Cardiac septum (tissue), 1 donor: Measurements from ENCODE around the gene CHST5. TPM values are rescaled to one million over a fixed set of nuclear protein-coding genes. Genes with fewer than 3 reads are reported as not detected.

Source experiments
- DNase-seq: peaks from one replicate; pipeline ENCODE4 v3.0.0-alpha.2; 2020; ENCODE audit warnings: low spot score
- intact Hi-C: fragments of 100-400 bp; cut with DNase I; formaldehyde crosslinking; loops from one replicate; pipeline ENCODE4 v1.14.0; 2022
- long read RNA-seq: library from polyadenylated mRNA; unstranded; transcript quantifications from one replicate; pipeline ENCODE4 v2.0.0, GENCODE V29; 2021
- total RNA-seq: library from RNA; stranded (reverse); fragmentation: NEBNext Ultra II Directional; extraction: Animal tissue kit (Norgen Biotek cat#: 25700); gene quantifications from one replicate; pipeline ENCODE4 v1.2.1, GENCODE V29; 2021
- donor health status: DM: no; HTN: no; CAD: no.

CHST5 gene
- 0.11 TPM for total RNA-seq
- long read RNA-seq: 0 reads

- intact Hi-C loops: no loop called here
- no peak for DNase-seq
Measured at GRCh38 chr16:75535901-75536300, at the start of gene CHST5. CHST5 (minus strand) TSS chr16:75536108; CDS start chr16:75530384, 5,724 bp downstream.

GRCh38 chr16:75584108-75584507 is 48.2 kb upstream of the CHST5 start:
- intact Hi-C loops: no loop called here
- no peak for DNase-seq

- intact Hi-C loops: no loop called here
Measured at GRCh38 chr16:75579281-75579834, 43.5 kb upstream of the CHST5 start.

GRCh38 chr16:75578725-75579124 is 42.8 kb upstream of the CHST5 start:
- no peak for DNase-seq
- intact Hi-C loops: no loop called here

More at GRCh38 chr16:75579281-75579834, 43.5 kb upstream of the CHST5 start:
- DNase-seq: no peak

GRCh38 chr16:75578212-75578611 is 42.3 kb upstream of the CHST5 start:
- DNase-seq: no peak
- intact Hi-C loops: no loop called here

GRCh38 chr16:75576384-75576811 is 40.5 kb upstream of the CHST5 start:
- DNase-seq: no peak
- intact Hi-C loops: no loop called here

- no peak for DNase-seq
- intact Hi-C loops: no loop called here
Measured at GRCh38 chr16:75575958-75576357, 40.0 kb upstream of the CHST5 start.

GRCh38 chr16:75573955-75574354 is 38.0 kb upstream of the CHST5 start:
- DNase-seq: no peak
- intact Hi-C loops: no loop called here

GRCh38 chr16:75572864-75573542 is 37.1 kb upstream of the CHST5 start:
- no peak for DNase-seq
- intact Hi-C loops: no loop called here

GRCh38 chr16:75570396-75571065 is 34.6 kb upstream of the CHST5 start:
- intact Hi-C loops: no loop called here

GRCh38 chr16:75567911-75568310 is 32.0 kb upstream of the CHST5 start:
- intact Hi-C loops: loop anchor here (5.0 kb wide), 2 partner anchors 51 to 54 kb away; partner anchors contain the start of gene ADAT1
- DNase-seq: no peak

More at GRCh38 chr16:75570396-75571065, 34.6 kb upstream of the CHST5 start:
- no peak for DNase-seq

- no peak for DNase-seq
- intact Hi-C loops: loop anchor here (5.0 kb wide), 2 partner anchors 50 to 55 kb away; partner anchors contain the start of gene ADAT1
Measured at GRCh38 chr16:75566758-75567255, 30.9 kb upstream of the CHST5 start.

GRCh38 chr16:75566040-75566757 is 30.3 kb upstream of the CHST5 start, which contains the start of gene GABARAPL2:
GABARAPL2 (plus strand) TSS chr16:75566379; CDS start chr16:75566487, 108 bp downstream.
- DNase-seq: peak; percentile 95
- intact Hi-C loops: loop anchor here (5.0 kb wide), 2 partner anchors 49 to 56 kb away; partner anchors contain the start of gene ADAT1

GRCh38 chr16:75565640-75566039 is 29.7 kb upstream of the CHST5 start:
- intact Hi-C loops: loop anchor here (5.0 kb wide), 2 partner anchors 48 to 57 kb away; partner anchors contain the start of gene ADAT1
- no peak for DNase-seq

GRCh38 chr16:75559564-75560372 is 23.9 kb upstream of the CHST5 start:
- intact Hi-C loops: loop anchor here (5.0 kb wide), 1 partner anchor 88 kb away; the partner anchor contains the start of genes KARS1 and TERF2IP
- no peak for DNase-seq

GRCh38 chr16:75558846-75559401 is 23.0 kb upstream of the CHST5 start:
- DNase-seq: no peak
- intact Hi-C loops: loop anchor here (5.0 kb wide), 1 partner anchor 88 kb away; the partner anchor contains the start of genes KARS1 and TERF2IP

GRCh38 chr16:75556431-75556950 is 20.6 kb upstream of the CHST5 start:
- intact Hi-C loops: loop anchor here (5.0 kb wide), 1 partner anchor 91 kb away; the partner anchor contains the start of genes KARS1 and TERF2IP

More at GRCh38 chr16:75556431-75556950, 20.6 kb upstream of the CHST5 start:
- no peak for DNase-seq
